Activated effector memory CD4-positive, alpha-beta T cell treated with Interleukin-2 at 50 U/mL for 16 hours (primary cell): Measurements from ENCODE around the gene RBMS3.

Experiments used
- DNase-seq: peaks from one replicate; pipeline ENCODE4 v3.0.0-alpha.2; 2020

RBMS3 gene

GRCh38 chr3:29590461-29590860 lies 309.6 kb downstream of the RBMS3 start:
- no peak for DNase-seq

- no peak for DNase-seq
Observed at GRCh38 chr3:29591579-29591978, 310.7 kb downstream of the RBMS3 start.

- no peak for DNase-seq
Observed at GRCh38 chr3:29593802-29594201, 312.9 kb downstream of the RBMS3 start.

GRCh38 chr3:29594261-29594660 lies 313.4 kb downstream of the RBMS3 start:
- DNase-seq = no peak

- no peak for DNase-seq
Observed at GRCh38 chr3:29597376-29598008, 316.6 kb downstream of the RBMS3 start.

GRCh38 chr3:29601861-29602585 lies 321.2 kb downstream of the RBMS3 start:
- DNase-seq = no peak

GRCh38 chr3:29605845-29606244 lies 325.0 kb downstream of the RBMS3 start:
- DNase-seq = no peak

GRCh38 chr3:29606416-29606815 lies 325.5 kb downstream of the RBMS3 start:
- no peak for DNase-seq

- no peak for DNase-seq
Observed at GRCh38 chr3:29608414-29609327, 327.8 kb downstream of the RBMS3 start.

- DNase-seq = no peak
Observed at GRCh38 chr3:29609328-29609811, 328.5 kb downstream of the RBMS3 start.

- DNase-seq = no peak
Observed at GRCh38 chr3:29610781-29611180, 329.9 kb downstream of the RBMS3 start.

- no peak for DNase-seq
Observed at GRCh38 chr3:29611252-29611651, 330.4 kb downstream of the RBMS3 start.

- no peak for DNase-seq
Observed at GRCh38 chr3:29612536-29612935, 331.7 kb downstream of the RBMS3 start.

- no peak for DNase-seq
Observed at GRCh38 chr3:29614954-29615353, 334.1 kb downstream of the RBMS3 start.

GRCh38 chr3:29618395-29619282 lies 337.8 kb downstream of the RBMS3 start:
- DNase-seq = no peak

GRCh38 chr3:29619676-29620075 lies 338.8 kb downstream of the RBMS3 start:
- DNase-seq = no peak

- no peak for DNase-seq
Observed at GRCh38 chr3:29627136-29628117, 346.6 kb downstream of the RBMS3 start.

- DNase-seq = no peak
Observed at GRCh38 chr3:29628795-29629194, 347.9 kb downstream of the RBMS3 start.

- no peak for DNase-seq
Observed at GRCh38 chr3:29635888-29636287, 355.0 kb downstream of the RBMS3 start.

- no peak for DNase-seq
Observed at GRCh38 chr3:29637068-29637467, 356.2 kb downstream of the RBMS3 start.
